Measurements from ENCODE around the gene SPTLC3. TPM values are rescaled to one million over a fixed set of nuclear protein-coding genes. Genes with fewer than 3 reads are reported as not detected.
A peak's percentile ranks its signal among the peaks of the same experiment; 100 is the strongest.

Gene SPTLC3
- total and polyA plus RNA-seq, 4 donors = 1.4 to 12.1 (median 2.9) TPM

GRCh38 chr20:13002251-13002650 lies 6.5 kb upstream of the SPTLC3 start:
- H3K4me3 ChIP-seq (ENCODE audit: low read length in 2 of 2) = no peak overlapping the region
- no peaks in the 10 kb centered on the region for H3K36me3 ChIP-seq (ENCODE audit: control insufficient read depth in 1 of 2, insufficient read depth in 2 of 2, low read length in 1 of 2)
- WGBS, 2 donors = 84 to 85% methylated on average over 5 of the region's 5 CpGs
- no peak overlapping the region for H3K27ac ChIP-seq (ENCODE audit: low read depth in 1 of 2, low read length in 2 of 2)
- intact Hi-C loops (cut with DNase I) = no loop called here
- H3K9me3 ChIP-seq (ENCODE audit: control insufficient read depth, low read length) = peaks cover 1% of the 10 kb centered on the region
- no peak for DNase-seq
- no peaks in the 10 kb centered on the region for H3K4me1 ChIP-seq (ENCODE audit: control insufficient read depth in 1 of 2, insufficient read depth in 2 of 2, low read length in 2 of 2)
- no peak for ATAC-seq (ENCODE audit: low FRiP score)
- H3K27me3 ChIP-seq (ENCODE audit: control insufficient read depth in 1 of 2, insufficient read depth in 2 of 2, low read length in 1 of 2) = peaks cover 0 to 2% of the 10 kb centered on the region in 2 donors

GRCh38 chr20:13006825-13007224 lies 1.9 kb upstream of the SPTLC3 start:
- H3K27ac ChIP-seq (ENCODE audit: low read depth in 1 of 2, low read length in 2 of 2) = no peak overlapping the region
- peaks cover 0 to 2% of the 10 kb centered on the region in 2 donors for H3K27me3 ChIP-seq (ENCODE audit: control insufficient read depth in 1 of 2, insufficient read depth in 2 of 2, low read length in 1 of 2)
- intact Hi-C loops (cut with DNase I) = no loop called here
- H3K4me1 ChIP-seq (ENCODE audit: control insufficient read depth in 1 of 2, insufficient read depth in 2 of 2, low read length in 2 of 2) = peaks cover 0 to 4% of the 10 kb centered on the region in 2 donors
- 51 to 58% methylated on average over 3 of the region's 3 CpGs for WGBS, 2 donors
- ATAC-seq (ENCODE audit: low FRiP score) (no peak), DNase-seq (no peak)
- peaks cover 1% of the 10 kb centered on the region for H3K9me3 ChIP-seq (ENCODE audit: control insufficient read depth, low read length)
- no peak overlapping the region for H3K4me3 ChIP-seq (ENCODE audit: low read length in 2 of 2)
- H3K36me3 ChIP-seq (ENCODE audit: control insufficient read depth in 1 of 2, insufficient read depth in 2 of 2, low read length in 1 of 2) = no peaks in the 10 kb centered on the region

- Histone ChIP-seq H3K4me3 (ENCODE audit: low read length in 2 of 2) (no peak overlapping the region), H3K27me3 (ENCODE audit: control insufficient read depth in 1 of 2, insufficient read depth in 2 of 2, low read length in 1 of 2) (no peaks in the 10 kb centered on the region), H3K27ac (ENCODE audit: low read depth in 1 of 2, low read length in 2 of 2) (no peak overlapping the region), H3K4me1 (ENCODE audit: control insufficient read depth in 1 of 2, insufficient read depth in 2 of 2, low read length in 2 of 2) (peaks cover 0 to 7% of the 10 kb centered on the region in 2 donors), H3K36me3 (ENCODE audit: control insufficient read depth in 1 of 2, insufficient read depth in 2 of 2, low read length in 1 of 2) (no peaks in the 10 kb centered on the region), H3K9me3 (ENCODE audit: control insufficient read depth, low read length) (no peaks in the 10 kb centered on the region)
- DNase-seq = no peak
- 53 to 55% methylated on average over 3 of the region's 3 CpGs for WGBS, 2 donors
- intact Hi-C loops (cut with DNase I) = no loop called here
- no peak for ATAC-seq (ENCODE audit: low FRiP score)
Observed at GRCh38 chr20:13007596-13007995, 1.2 kb upstream of the SPTLC3 start.

GRCh38 chr20:13009682-13010406 lies 1.1 kb downstream of the SPTLC3 start:
- intact Hi-C loops (cut with DNase I) = no loop called here
- H3K36me3 ChIP-seq (ENCODE audit: control insufficient read depth in 1 of 2, insufficient read depth in 2 of 2, low read length in 1 of 2) = no peaks in the 10 kb centered on the region
- peaks cover 0 to 10% of the 10 kb centered on the region in 2 donors for H3K4me1 ChIP-seq (ENCODE audit: control insufficient read depth in 1 of 2, insufficient read depth in 2 of 2, low read length in 2 of 2)
- peak; percentile 91 for ATAC-seq (ENCODE audit: low FRiP score)
- H3K27me3 ChIP-seq (ENCODE audit: control insufficient read depth in 1 of 2, insufficient read depth in 2 of 2, low read length in 1 of 2) = no peaks in the 10 kb centered on the region
- peak overlapping the region; percentile 68 to 90 for H3K27ac ChIP-seq (ENCODE audit: low read depth in 1 of 2, low read length in 2 of 2)
- WGBS, 2 donors = 4 to 5% methylated on average over 6 of the region's 6 CpGs
- H3K9me3 ChIP-seq (ENCODE audit: control insufficient read depth, low read length) = no peaks in the 10 kb centered on the region
- H3K4me3 ChIP-seq (ENCODE audit: low read length in 2 of 2) = peak overlapping the region; percentile 21 to 95
- peak in 1 of 2 donors; percentile 45 for DNase-seq

GRCh38 chr20:13012886-13013285 lies 4.1 kb downstream of the SPTLC3 start:
- Histone ChIP-seq H3K27ac (ENCODE audit: low read depth in 1 of 2, low read length in 2 of 2) (no peak overlapping the region), H3K27me3 (ENCODE audit: control insufficient read depth in 1 of 2, insufficient read depth in 2 of 2, low read length in 1 of 2) (no peaks in the 10 kb centered on the region), H3K4me3 (ENCODE audit: low read length in 2 of 2) (no peak overlapping the region), H3K4me1 (ENCODE audit: control insufficient read depth in 1 of 2, insufficient read depth in 2 of 2, low read length in 2 of 2) (peaks cover 0 to 10% of the 10 kb centered on the region in 2 donors), H3K9me3 (ENCODE audit: control insufficient read depth, low read length) (no peaks in the 10 kb centered on the region), H3K36me3 (ENCODE audit: control insufficient read depth in 1 of 2, insufficient read depth in 2 of 2, low read length in 1 of 2) (no peaks in the 10 kb centered on the region)
- DNase-seq = no peak
- no peak for ATAC-seq (ENCODE audit: low FRiP score)
- intact Hi-C loops (cut with DNase I) = no loop called here
- WGBS, 2 donors = 83 to 88% methylated on average over 1 of the region's 1 CpG

- no peak overlapping the region for H3K27ac ChIP-seq (ENCODE audit: low read depth in 1 of 2, low read length in 2 of 2)
- peaks cover 0 to 10% of the 10 kb centered on the region in 2 donors for H3K4me1 ChIP-seq (ENCODE audit: control insufficient read depth in 1 of 2, insufficient read depth in 2 of 2, low read length in 2 of 2)
- intact Hi-C loops (cut with DNase I) = no loop called here
- ATAC-seq (ENCODE audit: low FRiP score) (no peak), DNase-seq (no peak)
- WGBS, 2 donors = 60 to 73% methylated on average over 1 of the region's 1 CpG
- H3K4me3 ChIP-seq (ENCODE audit: low read length in 2 of 2) = no peak overlapping the region
- no peaks in the 10 kb centered on the region for H3K27me3 ChIP-seq (ENCODE audit: control insufficient read depth in 1 of 2, insufficient read depth in 2 of 2, low read length in 1 of 2)
- H3K36me3 ChIP-seq (ENCODE audit: control insufficient read depth in 1 of 2, insufficient read depth in 2 of 2, low read length in 1 of 2) = no peaks in the 10 kb centered on the region
- no peaks in the 10 kb centered on the region for H3K9me3 ChIP-seq (ENCODE audit: control insufficient read depth, low read length)
Observed at GRCh38 chr20:13013411-13013810, 4.6 kb downstream of the SPTLC3 start.

- no peaks in the 10 kb centered on the region for H3K27me3 ChIP-seq (ENCODE audit: control insufficient read depth in 1 of 2, insufficient read depth in 2 of 2, low read length in 1 of 2)
- DNase-seq (no peak), ATAC-seq (ENCODE audit: low FRiP score) (no peak)
- H3K9me3 ChIP-seq (ENCODE audit: control insufficient read depth, low read length) = peaks cover 2% of the 10 kb centered on the region
- intact Hi-C loops (cut with DNase I) = no loop called here
- H3K27ac ChIP-seq (ENCODE audit: low read depth in 1 of 2, low read length in 2 of 2) = no peak overlapping the region
- peaks cover 0 to 2% of the 10 kb centered on the region in 2 donors for H3K36me3 ChIP-seq (ENCODE audit: control insufficient read depth in 1 of 2, insufficient read depth in 2 of 2, low read length in 1 of 2)
- no peak overlapping the region for H3K4me3 ChIP-seq (ENCODE audit: low read length in 2 of 2)
- H3K4me1 ChIP-seq (ENCODE audit: control insufficient read depth in 1 of 2, insufficient read depth in 2 of 2, low read length in 2 of 2) = peaks cover 0 to 5% of the 10 kb centered on the region in 2 donors
- WGBS, 2 donors = 8 to 10% methylated on average over 1 of the region's 1 CpG
Observed at GRCh38 chr20:13017235-13017634, 8.5 kb downstream of the SPTLC3 start.

- Histone ChIP-seq H3K9me3 (ENCODE audit: control insufficient read depth, low read length) (peaks cover 4% of the 10 kb centered on the region), H3K27ac (ENCODE audit: low read depth in 1 of 2, low read length in 2 of 2) (no peak overlapping the region), H3K4me3 (ENCODE audit: low read length in 2 of 2) (no peak overlapping the region), H3K27me3 (ENCODE audit: control insufficient read depth in 1 of 2, insufficient read depth in 2 of 2, low read length in 1 of 2) (no peaks in the 10 kb centered on the region), H3K4me1 (ENCODE audit: control insufficient read depth in 1 of 2, insufficient read depth in 2 of 2, low read length in 2 of 2) (peaks cover 0 to 2% of the 10 kb centered on the region in 2 donors), H3K36me3 (ENCODE audit: control insufficient read depth in 1 of 2, insufficient read depth in 2 of 2, low read length in 1 of 2) (peaks cover 0 to 2% of the 10 kb centered on the region in 2 donors)
- ATAC-seq (ENCODE audit: low FRiP score) (no peak), DNase-seq (no peak)
- intact Hi-C loops (cut with DNase I) = no loop called here
- 44 to 49% methylated on average over 2 of the region's 2 CpGs for WGBS, 2 donors
Observed at GRCh38 chr20:13017883-13018535, 9.2 kb downstream of the SPTLC3 start.

Measured in aorta (tissue), 5 donors.